PC-3 (cell line): ENCODE measurements around the gene CD80. TPM values are rescaled to one million over a fixed set of nuclear protein-coding genes. Genes with fewer than 3 reads are reported as not detected.

Experiments
- ATAC-seq: fragments of 200-7000 bp; cut with Tn5 transposase; 2 replicates; pipeline ENCODE4 v1.9.1; 2020; ENCODE audit warnings: mild to moderate bottlenecking, moderate library complexity
- BruUV-seq: library from RNA; stranded (reverse); fragments of 400-500 nt; replicated peaks from 2 replicates; lab custom pipeline; 2021; lab: Mats Ljungman, UMichigan
- CTCF ChIA-PET: fragments of 300-600 bp; sonication (Branson Sonifier 250); formaldehyde crosslinking; loops from one replicate; lab custom pipeline; 2022; ENCODE audit warnings: antibody characterized with exemption; lab: Charles Lee
- POLR2A ChIA-PET: fragments of 300-600 bp; sonication (Branson Sonifier 250); formaldehyde crosslinking; loops from one replicate; lab custom pipeline; 2022; ENCODE audit warnings: antibody characterized with exemption; ENCODE audit not compliant: unreplicated experiment; lab: Charles Lee
- DNase-seq: peaks from one replicate; pipeline ENCODE4 v3.0.0-alpha.2; 2015
- H2AFZ ChIP-seq: fragments of 300-600 bp; sonication (generic); 2 replicates; pipeline ENCODE4 v1.6.0; 2016; ENCODE audit warnings: antibody characterized with exemption, low read length
- H3F3A ChIP-seq: fragments of 300-600 bp; sonication (generic); one replicate; pipeline ENCODE4 v1.6.0; 2017; ENCODE audit warnings: antibody characterized with exemption, low read length, control low read depth, mild to moderate bottlenecking; ENCODE audit not compliant: unreplicated experiment
- H3K27ac ChIP-seq: fragments of 300-600 bp; sonication (generic); 2 replicates; pipeline ENCODE4 v1.5.1; 2016; ENCODE audit warnings: mild to moderate bottlenecking, low read length
- H3K27me3 ChIP-seq: fragments of 300-600 bp; sonication (generic); 2 replicates; pipeline ENCODE4 v1.6.1; 2016; ENCODE audit warnings: low read length, mixed read lengths
- H3K36me3 ChIP-seq: fragments of 300-600 bp; sonication (generic); 2 replicates; pipeline ENCODE4 v1.6.1; 2016; ENCODE audit warnings: low read depth, mixed run types, low read length, mixed read lengths
- H3K4me1 ChIP-seq: fragments of 300-600 bp; sonication (generic); 2 replicates; pipeline ENCODE4 v1.5.1; 2016; ENCODE audit warnings: low read length; ENCODE audit not compliant: insufficient read depth
- H3K4me2 ChIP-seq: fragments of 300-600 bp; sonication (generic); 2 replicates; pipeline ENCODE4 v1.6.0; 2016; ENCODE audit warnings: low read length
- H3K4me3 ChIP-seq: fragments of 300-600 bp; sonication (generic); 2 replicates; pipeline ENCODE4 v1.5.1; 2016; ENCODE audit warnings: mild to moderate bottlenecking, low read length, mixed read lengths
- H3K79me2 ChIP-seq: fragments of 300-600 bp; sonication (generic); 2 replicates; pipeline ENCODE4 v1.6.1; 2017; ENCODE audit warnings: low read length, mixed read lengths
- H3K9ac ChIP-seq: fragments of 300-600 bp; sonication (generic); 2 replicates; pipeline ENCODE4 v1.6.0; 2016; ENCODE audit warnings: mild to moderate bottlenecking, low read length
- H3K9me2 ChIP-seq: fragments of 300-600 bp; sonication (generic); replicated peaks from 2 replicates; pipeline ENCODE4 v1.6.1; 2016; ENCODE audit warnings: mixed run types, low read length, mixed read lengths
- H3K9me3 ChIP-seq: fragments of 300-600 bp; sonication (generic); 2 replicates; pipeline ENCODE4 v1.6.1; 2016; ENCODE audit warnings: low read length, mixed read lengths
- H4K20me1 ChIP-seq: fragments of 300-600 bp; sonication (generic); 2 replicates; pipeline ENCODE4 v1.6.1; 2016; ENCODE audit warnings: low read length, mixed read lengths
- CTCF ChIP-seq: fragments of 300-600 bp; sonication (generic); conservative IDR thresholded peaks from 2 replicates; pipeline ENCODE4 v1.5.1; 2017; ENCODE audit warnings: antibody characterized with exemption, low read depth, mild to moderate bottlenecking, low read length
- EZH2 ChIP-seq: fragments of 300-600 bp; sonication (generic); IDR thresholded peaks from one replicate; pipeline ENCODE4 v1.6.1; 2017; ENCODE audit warnings: antibody characterized with exemption, mild to moderate bottlenecking, low read length; ENCODE audit not compliant: unreplicated experiment
- EZH2phosphoT487 ChIP-seq: fragments of 300-600 bp; sonication (generic); IDR thresholded peaks from 2 replicates; pipeline ENCODE4 v1.6.1; 2018; ENCODE audit warnings: mild to moderate bottlenecking, antibody characterized with exemption, low read length, borderline replicate concordance
- intact Hi-C: fragments of 100-400 bp; cut with micrococcal nuclease; formaldehyde crosslinking; loops from 2 replicates; pipeline ENCODE4 v1.9.0; 2023
- total RNA-seq: library from RNA; depleted of rRNA; stranded (reverse); fragments of >200 nt; gene quantifications from 2 replicates; pipeline ENCODE4 v1.2.3, GENCODE V29; 2014

Gene CD80
- total RNA-seq, 1 experiment from 2014 or later: not detected

- Histone ChIP-seq H3K9me2 (no peaks in the 10 kb centered on the region), H3K9ac (no peak overlapping the region), H3K4me1 (no peaks in the 10 kb centered on the region), H4K20me1 (no peaks in the 10 kb centered on the region), H3F3A (no peaks in the 10 kb centered on the region), H2AFZ (no peak overlapping the region), H3K27me3 (no peaks in the 10 kb centered on the region), H3K9me3 (no peaks in the 10 kb centered on the region), H3K36me3 (no peaks in the 10 kb centered on the region), H3K27ac (no peak overlapping the region), H3K4me2 (no peak overlapping the region), H3K4me3 (no peak overlapping the region), H3K79me2 (no peaks in the 10 kb centered on the region)
- TF ChIP-seq EZH2: no peak
- no peak for TF ChIP-seq EZH2phosphoT487
- no peak for TF ChIP-seq CTCF
- intact Hi-C loops: no loop called here
- CTCF ChIA-PET: no interaction called here
- POLR2A ChIA-PET: no interaction called here
- no TSS peak for BruUV-seq
- ATAC-seq: no peak
- no peak for DNase-seq
These were observed 20.6 kb downstream of the CD80 start for GRCh38 chr3:119538772-119539171.

GRCh38 chr3:119536757-119537156 lies 22.7 kb downstream of the CD80 start:
- no peak for ATAC-seq
- no peak overlapping the region for H3K27ac ChIP-seq
- no peaks in the 10 kb centered on the region for H3F3A ChIP-seq
- H3K9me2 ChIP-seq: no peaks in the 10 kb centered on the region
- H2AFZ ChIP-seq: no peak overlapping the region
- no peak overlapping the region for H3K4me2 ChIP-seq
- no peaks in the 10 kb centered on the region for H4K20me1 ChIP-seq
- ChIA-PET CTCF (no interaction called here), POLR2A (no interaction called here)
- no peaks in the 10 kb centered on the region for H3K36me3 ChIP-seq
- no peaks in the 10 kb centered on the region for H3K27me3 ChIP-seq
- no peaks in the 10 kb centered on the region for H3K9me3 ChIP-seq
- no TSS peak for BruUV-seq
- TF ChIP-seq EZH2phosphoT487 (no peak), EZH2 (no peak), CTCF (no peak)
- H3K4me1 ChIP-seq: no peaks in the 10 kb centered on the region
- intact Hi-C loops: no loop called here
- no peak for DNase-seq
- no peak overlapping the region for H3K9ac ChIP-seq
- no peaks in the 10 kb centered on the region for H3K79me2 ChIP-seq
- H3K4me3 ChIP-seq: no peak overlapping the region

GRCh38 chr3:119534296-119534695 lies 25.1 kb downstream of the CD80 start:
- H3K4me3 ChIP-seq: no peak overlapping the region
- H4K20me1 ChIP-seq: no peaks in the 10 kb centered on the region
- no peak overlapping the region for H2AFZ ChIP-seq
- no peak overlapping the region for H3K27ac ChIP-seq
- POLR2A ChIA-PET: no interaction called here
- ATAC-seq (no peak), DNase-seq (no peak)
- no peaks in the 10 kb centered on the region for H3K79me2 ChIP-seq
- no peaks in the 10 kb centered on the region for H3K36me3 ChIP-seq
- intact Hi-C loops: no loop called here
- H3K4me1 ChIP-seq: no peaks in the 10 kb centered on the region
- no peak overlapping the region for H3K9ac ChIP-seq
- H3K9me3 ChIP-seq: no peaks in the 10 kb centered on the region
- no peaks in the 10 kb centered on the region for H3K27me3 ChIP-seq
- no peaks in the 10 kb centered on the region for H3K9me2 ChIP-seq
- H3F3A ChIP-seq: no peaks in the 10 kb centered on the region
- CTCF ChIA-PET: no interaction called here
- no TSS peak for BruUV-seq
- H3K4me2 ChIP-seq: no peak overlapping the region
- no peak for TF ChIP-seq EZH2
- no peak for TF ChIP-seq CTCF
- TF ChIP-seq EZH2phosphoT487: no peak
